Left forelimb (tissue), 1 donor: Measurements from ENCODE around the gene IER3.
"Not testable (repeated sequence)": the region's sequence is repeated elsewhere in the genome, so short reads cannot be mapped to it uniquely, and the experiment has no call there.

Experiments
- DNase-seq: peaks from one replicate; pipeline ENCODE4 v3.0.0-alpha.2; 2018; ENCODE audit warnings: low spot score

Gene IER3

DNA sequence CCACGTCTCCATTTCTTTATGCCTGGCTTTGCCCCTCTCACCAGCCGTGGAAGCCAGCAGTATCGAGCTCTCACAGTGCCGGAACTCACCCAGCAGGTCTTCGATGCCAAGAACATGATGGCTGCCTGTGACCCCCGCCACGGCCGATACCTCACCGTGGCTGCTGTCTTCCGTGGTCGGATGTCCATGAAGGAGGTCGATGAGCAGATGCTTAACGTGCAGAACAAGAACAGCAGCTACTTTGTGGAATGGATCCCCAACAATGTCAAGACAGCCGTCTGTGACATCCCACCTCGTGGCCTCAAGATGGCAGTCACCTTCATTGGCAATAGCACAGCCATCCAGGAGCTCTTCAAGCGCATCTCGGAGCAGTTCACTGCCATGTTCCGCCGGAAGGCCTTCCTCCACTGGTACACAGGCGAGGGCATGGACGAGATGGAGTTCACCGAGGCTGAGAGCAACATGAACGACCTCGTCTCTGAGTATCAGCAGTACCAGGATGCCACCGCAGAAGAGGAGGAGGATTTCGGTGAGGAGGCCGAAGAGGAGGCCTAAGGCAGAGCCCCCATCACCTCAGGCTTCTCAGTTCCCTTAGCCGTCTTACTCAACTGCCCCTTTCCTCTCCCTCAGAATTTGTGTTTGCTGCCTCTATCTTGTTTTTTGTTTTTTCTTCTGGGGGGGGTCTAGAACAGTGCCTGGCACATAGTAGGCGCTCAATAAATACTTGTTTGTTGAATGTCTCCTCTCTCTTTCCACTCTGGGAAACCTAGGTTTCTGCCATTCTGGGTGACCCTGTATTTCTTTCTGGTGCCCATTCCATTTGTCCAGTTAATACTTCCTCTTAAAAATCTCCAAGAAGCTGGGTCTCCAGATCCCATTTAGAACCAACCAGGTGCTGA, 20.3 kb downstream of the IER3 start:
- not testable (repeated sequence) for DNase-seq

DNA sequence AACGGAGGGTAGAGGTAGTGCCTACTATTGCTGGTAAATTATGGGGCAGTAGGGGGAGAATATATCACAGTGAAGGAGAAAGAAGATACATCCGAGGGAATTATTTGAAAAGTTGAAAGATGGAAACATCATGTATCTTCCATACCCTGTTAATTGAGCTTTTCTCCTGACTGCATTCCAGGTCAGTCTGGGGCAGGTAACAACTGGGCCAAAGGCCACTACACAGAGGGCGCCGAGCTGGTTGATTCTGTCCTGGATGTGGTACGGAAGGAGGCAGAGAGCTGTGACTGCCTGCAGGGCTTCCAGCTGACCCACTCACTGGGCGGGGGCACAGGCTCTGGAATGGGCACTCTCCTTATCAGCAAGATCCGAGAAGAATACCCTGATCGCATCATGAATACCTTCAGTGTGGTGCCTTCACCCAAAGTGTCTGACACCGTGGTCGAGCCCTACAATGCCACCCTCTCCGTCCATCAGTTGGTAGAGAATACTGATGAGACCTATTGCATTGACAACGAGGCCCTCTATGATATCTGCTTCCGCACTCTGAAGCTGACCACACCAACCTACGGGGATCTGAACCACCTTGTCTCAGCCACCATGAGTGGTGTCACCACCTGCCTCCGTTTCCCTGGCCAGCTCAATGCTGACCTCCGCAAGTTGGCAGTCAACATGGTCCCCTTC, 21.0 kb downstream of the IER3 start:
- DNase-seq: not testable (repeated sequence)

DNA sequence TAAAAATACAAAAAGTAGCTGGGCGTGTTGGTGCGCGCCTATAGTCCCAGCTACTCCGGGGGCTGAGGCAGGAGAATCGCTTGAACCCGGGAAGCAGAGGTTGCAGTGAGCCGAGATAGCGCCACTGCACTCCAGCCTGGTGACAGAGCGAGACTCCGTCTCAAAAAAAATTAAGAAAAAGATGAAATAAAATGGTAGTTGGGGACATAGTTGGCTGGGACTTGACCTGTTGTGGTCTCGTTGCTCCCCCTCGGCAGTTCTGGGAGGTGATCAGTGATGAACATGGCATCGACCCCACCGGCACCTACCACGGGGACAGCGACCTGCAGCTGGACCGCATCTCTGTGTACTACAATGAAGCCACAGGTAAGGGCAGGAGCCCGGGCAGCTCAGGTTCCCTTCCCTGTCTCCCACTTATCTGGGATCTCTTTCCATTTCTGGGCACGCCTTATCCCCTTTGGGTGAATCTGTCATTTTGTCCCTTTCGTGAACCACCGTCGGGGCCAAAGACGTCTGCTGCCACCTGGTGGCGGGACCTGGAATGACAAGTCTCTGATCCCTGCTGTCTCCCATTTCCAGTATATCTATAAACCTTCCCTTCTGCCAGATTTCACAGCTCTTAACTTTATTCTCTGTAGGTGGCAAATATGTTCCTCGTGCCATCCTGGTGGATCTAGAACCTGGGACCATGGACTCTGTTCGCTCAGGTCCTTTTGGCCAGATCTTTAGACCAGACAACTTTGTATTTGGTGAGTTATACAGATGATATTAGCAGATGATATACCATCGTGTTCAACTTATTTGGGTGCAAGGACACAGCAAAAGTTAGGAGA, 21.9 kb downstream of the IER3 start:
- DNase-seq: peak; percentile 91

DNA sequence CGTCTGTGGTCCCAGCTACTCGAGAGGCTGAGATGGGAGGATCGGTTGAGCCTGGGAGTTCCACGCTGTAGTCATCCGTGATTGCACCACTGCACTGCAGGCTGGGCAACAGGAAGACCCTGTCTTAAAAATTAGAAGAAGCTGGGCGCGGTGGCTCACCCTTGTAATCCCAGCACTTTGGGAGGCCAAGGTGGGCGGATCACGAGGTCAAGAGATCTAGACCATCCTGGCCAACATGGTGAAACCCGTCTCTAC, 22.4 kb downstream of the IER3 start:
- not testable (repeated sequence) for DNase-seq

DNA sequence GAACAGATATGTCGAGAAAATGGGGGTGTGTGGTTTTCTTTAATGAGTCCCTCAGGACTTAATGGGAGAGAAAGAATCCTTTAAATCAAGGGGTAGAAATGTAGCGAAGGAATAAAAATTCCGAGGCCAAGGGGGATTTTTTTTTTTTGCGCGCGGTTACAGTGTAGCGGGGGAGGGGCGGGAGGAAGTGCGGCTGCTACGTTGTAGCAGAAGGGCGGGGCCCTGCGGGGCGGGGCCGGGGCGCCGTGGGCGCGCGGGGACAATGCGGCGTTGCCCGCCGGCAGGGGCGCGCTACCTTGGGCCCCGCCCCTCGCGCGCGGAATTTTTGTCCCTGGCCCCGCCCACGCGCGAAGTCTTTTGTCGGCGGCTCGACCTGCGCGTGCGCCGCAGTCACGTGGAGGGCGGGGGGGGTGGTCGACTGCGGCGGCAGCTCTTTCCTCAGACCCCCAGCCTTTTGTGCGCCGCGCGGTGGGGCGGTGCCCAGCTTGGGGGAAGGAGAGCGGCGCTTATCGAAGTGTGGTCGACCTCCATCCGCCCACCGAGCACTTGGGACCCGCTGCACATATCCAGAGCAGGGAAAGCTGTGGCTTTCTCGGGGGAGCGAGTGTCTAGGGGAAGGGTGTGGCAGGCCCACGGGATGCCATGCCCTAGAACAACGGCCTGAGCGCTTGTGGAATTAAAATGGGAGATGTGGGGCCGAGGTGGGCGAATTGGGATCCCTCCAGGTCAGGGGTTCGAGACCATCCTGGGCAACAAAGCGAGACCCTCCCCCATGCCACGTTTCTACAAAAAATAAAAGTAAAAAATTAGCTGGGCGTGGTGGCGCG, 22.9 kb downstream of the IER3 start:
- DNase-seq: peak; percentile 94

DNA sequence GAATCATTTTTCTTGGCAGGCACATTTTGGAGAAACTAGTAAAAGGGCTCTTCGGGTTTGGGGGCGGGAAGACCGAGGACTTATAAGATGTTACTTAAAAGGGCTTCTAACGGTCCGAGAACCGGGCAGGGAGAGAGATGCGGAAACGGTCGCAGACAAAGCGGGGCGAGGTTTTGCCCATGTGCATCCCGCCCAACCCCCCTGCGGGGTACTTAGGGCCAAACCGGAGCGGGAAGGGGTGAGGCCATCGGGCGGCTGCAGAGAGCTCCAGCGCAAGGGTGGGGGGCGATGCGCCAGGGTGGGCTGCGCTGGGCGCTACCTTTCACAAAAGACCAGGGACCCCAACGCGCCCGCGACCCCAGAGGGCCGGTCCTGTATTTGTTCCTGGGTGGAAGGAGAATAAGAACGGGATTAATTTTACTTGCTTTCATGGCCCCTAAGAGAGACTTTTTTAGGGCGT, 23.6 kb downstream of the IER3 start:
- peak; percentile 87 for DNase-seq

DNA sequence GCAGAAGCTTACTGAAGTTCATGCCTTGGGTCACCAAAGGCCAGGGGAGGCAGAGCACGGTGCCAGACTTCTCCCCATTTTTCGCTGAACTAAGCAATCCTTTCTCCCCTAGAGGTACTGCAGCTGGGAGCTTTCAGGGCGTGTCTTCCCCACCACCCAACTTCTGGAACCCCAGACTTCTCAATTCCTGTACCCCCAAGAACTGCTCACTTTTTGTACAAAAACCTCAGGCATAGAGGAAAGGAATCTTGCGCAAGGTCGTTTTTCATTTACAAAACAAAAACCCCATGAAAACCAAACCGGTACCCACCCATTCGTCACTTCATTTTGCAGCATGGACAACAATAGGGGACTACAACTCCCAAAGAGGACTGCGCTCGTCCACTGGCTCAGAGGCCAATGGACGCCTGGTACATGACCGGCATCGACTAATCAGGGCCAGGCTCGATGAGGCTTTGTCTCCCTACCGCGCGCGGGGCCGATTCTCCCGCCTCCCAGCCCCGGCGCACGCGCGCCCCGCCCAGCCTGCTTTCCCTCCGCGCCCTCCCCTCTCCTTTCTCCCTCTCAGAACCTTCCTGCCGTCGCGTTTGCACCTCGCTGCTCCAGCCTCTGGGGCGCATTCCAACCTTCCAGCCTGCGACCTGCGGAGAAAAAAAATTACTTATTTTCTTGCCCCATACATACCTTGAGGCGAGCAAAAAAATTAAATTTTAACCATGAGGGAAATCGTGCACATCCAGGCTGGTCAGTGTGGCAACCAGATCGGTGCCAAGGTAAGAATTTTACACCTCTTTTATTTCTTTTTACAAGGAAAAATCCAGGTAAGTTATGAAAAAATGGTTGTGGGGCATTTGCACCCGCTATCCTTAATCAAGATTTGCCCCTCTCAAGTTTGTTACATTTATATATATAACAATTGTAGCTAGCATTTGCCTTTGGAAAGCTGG, 24.3 kb downstream of the IER3 start, which contains the start of gene TUBB:
Gene TUBB, plus strand, starts transcription at position 562 of the 947 bp plus-strand sequence. Its CDS starts 155 bp downstream, at position 717.
- DNase-seq: peak; percentile 98

DNA sequence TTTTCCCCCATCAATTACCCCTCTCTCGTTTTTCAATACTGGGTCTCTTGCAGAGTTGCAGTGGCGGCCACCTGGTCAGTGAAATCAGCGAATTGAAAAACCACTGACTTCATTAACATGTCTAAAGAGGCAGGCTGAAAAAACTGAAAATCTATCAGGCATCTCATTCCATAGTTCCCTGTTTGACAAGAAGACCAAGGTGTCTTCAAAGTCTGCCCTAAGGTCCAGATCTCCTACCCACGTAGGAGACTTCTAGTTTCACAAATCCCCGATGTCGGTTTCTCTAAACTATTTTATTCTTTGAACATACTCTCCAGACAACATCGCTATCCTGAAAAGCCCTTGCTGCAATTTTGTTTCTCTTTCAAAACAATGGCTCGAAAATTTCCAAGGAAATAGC, 25.0 kb downstream of the IER3 start:
- DNase-seq: no peak

DNA sequence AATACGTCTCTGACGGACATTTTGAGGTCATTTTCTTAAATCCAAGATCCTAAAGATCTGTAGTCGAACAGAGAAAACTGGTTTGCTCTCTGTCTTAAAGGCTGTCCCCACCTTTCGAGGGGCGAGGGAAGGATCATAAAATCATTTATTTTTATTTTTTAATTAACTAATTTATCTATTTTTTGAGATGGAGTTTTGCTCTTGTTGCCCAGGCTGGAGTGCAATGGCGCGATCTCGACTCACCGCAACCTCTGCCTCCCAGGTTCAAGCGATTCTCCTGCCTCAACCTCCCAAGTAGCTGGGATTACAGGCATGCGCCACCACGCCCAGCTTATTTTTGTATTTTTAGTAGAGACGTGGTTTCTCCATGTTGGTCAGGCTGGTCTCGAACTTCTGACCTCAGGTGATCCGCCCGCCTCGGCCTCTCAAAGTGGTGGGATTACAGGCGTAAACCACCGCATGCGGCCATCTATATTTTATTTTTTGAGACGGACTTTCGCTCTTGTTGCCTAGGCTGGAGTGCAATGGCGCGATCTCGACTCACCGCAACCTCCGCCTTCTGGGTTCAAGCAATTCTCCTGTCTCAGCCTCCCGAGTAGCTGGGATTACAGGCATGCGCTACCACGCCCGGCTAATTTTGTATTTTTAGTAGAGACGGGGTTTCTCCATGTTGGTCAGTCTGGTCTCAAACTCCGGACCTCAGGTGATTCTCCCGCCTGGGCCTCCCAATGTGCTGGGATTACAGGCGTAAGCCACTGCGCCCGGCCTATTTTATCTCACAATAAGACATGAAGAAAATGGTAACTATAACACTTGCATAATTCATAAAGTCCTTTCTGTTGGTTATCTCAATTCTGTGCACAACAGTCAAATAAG, 26.3 kb downstream of the IER3 start:
- DNase-seq: not testable (repeated sequence)

DNA sequence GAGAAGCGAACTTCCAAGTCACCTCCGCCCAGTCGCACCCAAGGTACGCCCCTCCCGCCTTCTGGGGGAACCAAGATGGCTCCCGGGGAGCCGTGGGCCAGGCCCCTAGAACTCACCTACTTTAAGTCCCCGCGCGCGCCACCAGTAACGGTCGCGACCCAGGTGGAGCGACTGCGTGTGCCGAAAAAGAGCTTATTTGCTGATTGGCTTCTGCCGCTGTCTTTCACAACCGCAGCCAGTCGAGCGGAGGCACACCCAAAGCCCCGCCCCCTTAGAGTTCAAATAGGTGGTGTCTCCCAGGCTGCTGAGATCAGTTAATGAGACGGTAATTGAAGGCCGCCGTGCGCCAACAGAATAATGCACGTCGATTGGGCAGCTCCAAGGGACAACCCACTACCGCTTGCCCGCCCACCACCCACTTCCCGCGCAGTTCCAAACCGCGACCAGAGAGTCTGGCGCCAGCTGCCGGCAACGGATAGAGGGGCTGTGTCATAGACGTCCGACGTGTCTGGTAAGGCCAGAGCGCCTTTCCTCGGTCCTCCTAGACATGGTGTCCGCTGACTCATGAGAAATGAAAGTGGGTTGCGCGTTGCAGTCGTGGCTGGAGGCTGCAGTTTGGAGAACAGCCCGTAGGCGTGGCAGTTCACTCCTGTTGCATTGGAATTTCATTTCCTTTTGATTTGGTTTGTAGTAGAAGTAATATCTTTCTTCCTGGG, 27.1 kb downstream of the IER3 start, which contains the start of gene MDC1:
Gene MDC1, minus strand, starts transcription at position 153 of the 716 bp plus-strand sequence. CDS start 2,106 bp downstream, outside the sequence.
- peak; percentile 100 for DNase-seq

DNA sequence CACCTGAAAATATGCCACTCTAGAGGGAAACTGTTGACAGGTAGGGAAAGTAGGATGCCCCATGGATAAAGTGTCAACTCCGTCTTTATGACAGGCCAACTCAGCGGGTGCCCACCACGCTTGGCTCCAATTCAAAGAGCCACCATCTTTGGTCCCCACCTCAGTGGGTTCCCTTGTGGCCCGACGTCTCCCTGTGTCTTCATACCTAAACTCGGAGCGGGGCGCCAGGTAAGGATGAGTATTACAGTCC, 27.5 kb downstream of the IER3 start:
- no peak for DNase-seq

DNA sequence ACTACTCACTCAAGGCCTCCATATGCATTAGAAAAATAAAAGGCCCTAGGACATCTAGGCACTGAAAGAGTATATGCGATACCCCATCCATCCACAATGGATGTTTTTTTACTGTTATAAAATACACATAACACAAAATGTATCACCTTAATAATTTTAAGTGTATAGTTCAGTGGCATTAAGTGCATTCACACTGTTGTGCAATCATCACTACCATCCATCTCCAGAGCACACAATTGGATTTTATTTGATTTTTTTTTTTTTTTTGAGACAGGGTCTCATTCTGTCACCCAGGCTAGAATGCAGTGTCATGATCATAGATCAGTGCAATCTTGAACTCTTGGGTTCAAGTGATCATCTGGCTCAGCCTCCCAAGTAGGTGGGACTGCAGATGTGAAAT, 30.1 kb downstream of the IER3 start:
- no peak for DNase-seq

DNA sequence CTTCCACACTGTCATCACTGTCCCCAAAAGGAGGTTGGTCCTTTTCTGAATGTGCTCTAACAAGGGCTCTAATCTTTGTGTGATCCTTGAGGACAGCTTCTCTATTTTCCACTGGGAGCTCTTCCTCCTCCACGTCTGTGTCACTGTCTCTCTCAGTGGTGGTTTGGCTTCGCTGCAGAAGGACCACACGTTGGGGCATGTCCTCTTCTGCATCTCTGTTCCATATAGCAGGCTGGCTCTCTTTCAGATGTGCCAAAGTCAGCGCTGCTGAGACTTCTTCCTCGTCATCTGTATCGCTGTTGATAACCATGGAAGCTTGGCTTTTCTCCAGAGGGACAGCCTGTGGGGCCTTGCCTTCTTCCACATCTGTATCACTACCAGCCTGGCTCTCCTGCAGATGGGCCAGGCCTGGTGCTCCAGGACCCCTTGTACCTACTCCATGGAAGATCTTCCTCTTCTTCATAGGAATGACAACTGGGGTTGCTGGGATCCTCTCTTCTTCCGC, 31.9 kb downstream of the IER3 start:
- DNase-seq: no peak

DNA sequence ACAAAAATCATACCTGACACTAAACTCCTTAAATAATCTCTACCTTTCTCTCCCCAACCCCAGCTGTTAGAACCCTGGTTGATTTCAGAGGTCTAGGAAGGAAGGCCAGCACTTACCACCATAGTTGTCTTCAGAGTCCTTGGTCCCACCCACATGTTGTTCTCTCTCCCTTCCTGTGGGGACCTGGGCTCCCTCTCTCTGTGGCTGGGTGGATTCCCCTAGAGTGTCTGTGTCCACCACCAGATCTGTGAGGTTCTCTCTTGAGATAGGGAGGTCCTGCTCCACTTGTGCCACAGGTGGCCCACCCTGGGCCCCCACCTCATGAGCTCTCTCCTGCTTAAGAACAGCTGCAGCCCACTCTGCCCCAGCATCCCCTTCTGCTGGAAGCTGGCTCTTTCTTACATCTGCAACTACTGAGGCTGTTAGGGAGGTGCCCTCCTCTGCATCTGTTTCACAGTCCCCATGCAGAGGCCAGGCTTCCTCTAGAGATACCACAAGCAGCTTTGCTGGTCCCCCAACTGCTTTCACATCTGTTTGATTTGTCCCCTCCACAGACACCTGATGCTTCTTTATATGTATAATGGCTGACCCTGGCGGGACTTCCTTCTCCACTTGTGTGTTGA, 32.5 kb downstream of the IER3 start:
- DNase-seq: no peak

DNA sequence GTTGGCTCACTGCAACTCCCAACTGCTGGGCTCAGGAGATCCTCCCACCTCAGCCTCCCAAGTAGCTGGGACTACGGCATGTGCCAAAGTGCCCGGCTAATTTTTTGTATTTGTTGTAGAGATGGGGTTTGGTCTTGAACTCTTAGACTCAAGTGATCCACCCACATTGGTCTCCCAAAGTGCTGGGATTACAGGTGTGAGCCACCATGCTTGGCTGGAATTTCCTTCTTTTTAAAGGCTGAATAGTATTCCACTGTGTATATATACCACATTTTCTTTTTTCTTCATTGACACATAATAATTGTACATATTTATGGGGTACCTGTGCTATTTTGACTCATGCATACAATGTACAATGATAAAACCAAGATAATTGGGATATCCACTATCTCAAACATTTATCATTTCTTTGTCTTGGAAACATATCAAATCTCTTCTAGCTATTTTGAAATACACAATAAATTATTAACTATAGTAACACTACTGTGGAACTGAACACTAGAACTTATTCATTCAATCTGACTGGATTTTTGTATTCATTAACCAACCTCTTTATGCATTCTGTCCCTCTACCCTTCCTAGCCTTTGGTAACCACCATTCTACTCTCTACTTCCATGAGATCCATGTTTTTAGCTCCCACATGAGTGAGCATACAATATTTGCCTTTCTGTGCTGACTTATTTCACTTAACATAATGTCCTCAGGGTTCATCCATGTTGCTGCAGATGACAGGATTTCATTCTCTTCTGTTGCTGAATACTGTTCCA, 35.1 kb downstream of the IER3 start:
- no peak for DNase-seq

DNA sequence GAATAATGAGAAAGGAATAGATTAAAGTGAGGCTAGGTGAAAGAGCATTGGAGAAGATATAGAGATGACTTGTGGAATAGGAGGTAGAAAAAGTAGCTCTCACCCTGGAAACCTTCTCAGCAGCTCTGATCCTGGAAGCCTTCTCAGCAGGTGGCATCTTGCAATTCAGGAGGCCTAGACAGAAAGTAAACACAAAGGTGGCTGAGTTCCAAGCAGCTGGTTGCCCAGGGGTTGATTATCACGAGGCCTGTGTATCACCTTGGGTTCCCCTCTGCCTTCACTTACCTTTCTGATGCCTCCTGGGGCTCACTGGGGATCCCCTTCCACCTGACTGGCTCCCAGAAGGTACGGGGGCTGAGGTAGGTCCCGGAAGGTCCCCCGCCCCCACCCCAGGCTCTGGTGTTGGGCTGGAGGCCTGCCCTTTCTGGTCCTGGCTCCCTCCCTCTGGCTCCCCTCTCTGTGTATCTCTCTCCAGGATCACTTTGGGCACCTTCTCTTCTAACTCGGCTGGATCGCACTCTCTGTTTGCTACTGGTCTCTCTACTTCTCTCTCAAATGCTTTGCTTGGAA, 37.0 kb downstream of the IER3 start:
- DNase-seq: no peak

DNA sequence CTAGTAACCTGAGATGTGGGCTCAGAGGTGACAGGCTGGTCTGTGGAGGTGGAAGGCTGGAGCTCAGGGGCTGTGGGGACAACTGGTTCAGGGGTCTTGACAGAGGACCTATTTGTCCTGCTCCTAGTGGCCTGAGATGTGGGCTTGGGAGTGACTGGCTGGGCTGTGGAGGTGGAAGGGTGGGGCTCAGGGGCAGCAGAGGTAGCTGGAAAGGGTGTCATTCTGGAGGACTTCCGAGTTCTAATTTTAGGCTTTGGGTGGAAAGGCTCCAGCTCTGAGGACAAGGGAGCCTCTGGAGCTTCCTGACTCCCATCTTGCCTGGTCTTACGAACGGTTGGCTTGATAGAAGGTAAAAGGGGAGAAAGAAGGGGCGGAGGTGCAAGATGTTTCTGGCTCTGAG, 38.7 kb downstream of the IER3 start:
- DNase-seq: no peak
